Inferior parietal cortex (tissue), 1 donor: ENCODE results near the gene SFT2D1.
"Not testable (repeated sequence)": the region's sequence is repeated elsewhere in the genome, so short reads cannot be mapped to it uniquely, and the experiment has no call there.

Experiments used
- DNase-seq: peaks from one replicate; pipeline ENCODE4 v3.0.0-alpha.2; 2016; ENCODE audit errors: extremely low spot score

The SFT2D1 gene

GRCh38 chr6:166364456-166364855, 22.1 kb upstream of the SFT2D1 start:
- DNase-seq = no peak

- not testable (repeated sequence) for DNase-seq
Observed at GRCh38 chr6:166362427-166362826, 20.1 kb upstream of the SFT2D1 start.

GRCh38 chr6:166361077-166361429, 18.7 kb upstream of the SFT2D1 start:
- no peak for DNase-seq

- DNase-seq = no peak
Observed at GRCh38 chr6:166360243-166361076, 18.1 kb upstream of the SFT2D1 start.

- no peak for DNase-seq
Observed at GRCh38 chr6:166355552-166355951, 13.2 kb upstream of the SFT2D1 start.

GRCh38 chr6:166354965-166355364, 12.6 kb upstream of the SFT2D1 start:
- no peak for DNase-seq

GRCh38 chr6:166354143-166354542, 11.8 kb upstream of the SFT2D1 start:
- no peak for DNase-seq

GRCh38 chr6:166353507-166353906, 11.2 kb upstream of the SFT2D1 start:
- DNase-seq = no peak

- DNase-seq = no peak
Observed at GRCh38 chr6:166352923-166353322, 10.6 kb upstream of the SFT2D1 start.

- DNase-seq = peak; percentile 36
Observed at GRCh38 chr6:166351715-166352285, 9.5 kb upstream of the SFT2D1 start.

- DNase-seq = no peak
Observed at GRCh38 chr6:166348305-166348949, 6.1 kb upstream of the SFT2D1 start.

- DNase-seq = no peak
Observed at GRCh38 chr6:166346965-166347364, 4.6 kb upstream of the SFT2D1 start.

GRCh38 chr6:166346449-166346848, 4.1 kb upstream of the SFT2D1 start:
- DNase-seq = no peak

- DNase-seq = not testable (repeated sequence)
Observed at GRCh38 chr6:166345672-166346071, 3.3 kb upstream of the SFT2D1 start.

GRCh38 chr6:166344921-166345320, 2.6 kb upstream of the SFT2D1 start:
- not testable (repeated sequence) for DNase-seq

- DNase-seq = no peak
Observed at GRCh38 chr6:166344240-166344639, 1.9 kb upstream of the SFT2D1 start.

GRCh38 chr6:166343150-166343487, 774 bp upstream of the SFT2D1 start:
- peak; percentile 33 for DNase-seq

- no peak for DNase-seq
Observed at GRCh38 chr6:166341977-166342348, 382 bp downstream of the SFT2D1 start.

- DNase-seq = no peak
Observed at GRCh38 chr6:166341464-166341863, 881 bp downstream of the SFT2D1 start.

GRCh38 chr6:166338854-166339253, 3.5 kb downstream of the SFT2D1 start:
- no peak for DNase-seq

GRCh38 chr6:166336847-166337246, 5.5 kb downstream of the SFT2D1 start:
- no peak for DNase-seq

GRCh38 chr6:166335378-166336302, 6.7 kb downstream of the SFT2D1 start:
- DNase-seq = no peak
